ENCODE measurements around the gene FAM118A. TPM values are rescaled to one million over a fixed set of nuclear protein-coding genes. Genes with fewer than 3 reads are reported as not detected.
"Not testable (repeated sequence)": the region's sequence is repeated elsewhere in the genome, so short reads cannot be mapped to it uniquely, and the experiment has no call there.

FAM118A gene
- total and polyA plus RNA-seq, 5 donors from 2014 or later, result 34.5 to 456 (median 61.5) TPM

DNA sequence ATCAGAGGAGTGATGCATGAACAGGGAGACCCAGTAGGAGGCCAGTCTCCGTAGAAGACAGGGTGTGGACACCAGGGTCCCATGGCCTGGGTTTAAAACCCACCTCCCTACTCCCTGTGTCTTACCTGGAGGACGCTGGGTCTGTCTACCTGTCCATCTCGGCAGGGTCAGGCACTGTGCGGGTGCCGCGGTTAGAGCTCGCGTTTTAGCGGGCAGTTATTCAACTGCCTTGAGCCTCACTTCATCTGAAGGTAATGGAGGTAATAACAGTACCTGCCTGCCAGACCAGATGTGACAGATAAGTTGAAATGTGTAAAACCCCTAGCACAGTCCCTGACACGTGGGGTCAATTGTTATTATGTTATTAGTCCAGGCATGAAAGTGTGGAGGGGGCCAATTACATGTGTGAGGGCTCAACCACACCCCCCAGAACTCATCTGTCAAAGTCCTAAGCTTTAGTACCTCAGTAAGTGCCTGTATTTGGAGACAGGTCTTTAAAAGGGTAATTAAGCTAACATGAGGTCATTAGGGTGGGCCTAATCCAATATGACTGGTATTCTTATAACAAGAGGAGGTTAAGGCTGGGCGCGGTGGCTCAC, 33.1 kb upstream of the FAM118A start:
- Histone ChIP-seq H3K4me3 (ENCODE audit: low read depth, low read length) (no peak overlapping the region), H3K27me3 (ENCODE audit: control insufficient read depth, insufficient read depth, low read length) (no peaks in the 10 kb centered on the region), H3K36me3 (ENCODE audit: control insufficient read depth, insufficient read depth, low read length) (no peaks in the 10 kb centered on the region), H3K9me3 (ENCODE audit: control insufficient read depth in 2 of 2, low read length in 2 of 2) (no peaks in the 10 kb centered on the region), H3K4me1 (ENCODE audit: control insufficient read depth, insufficient read depth, low read length, poor library complexity, severe bottlenecking) (peaks cover 5% of the 10 kb centered on the region), H3K27ac (ENCODE audit: insufficient read depth, low read length, poor library complexity, severe bottlenecking) (no peak overlapping the region)
- H3K27me3 Mint-ChIP-seq, result peaks cover 21% of the 10 kb centered on the region
- no peak for DNase-seq
- H3K9me3 Mint-ChIP-seq, result peaks cover 0 to 2% (median 0%) of the 10 kb centered on the region in 7 donors
- H3K27ac Mint-ChIP-seq, result no peak overlapping the region
- H3K36me3 Mint-ChIP-seq, result no peaks in the 10 kb centered on the region
- H3K4me3 Mint-ChIP-seq, result no peak overlapping the region
- peaks cover 0 to 16% (median 2%) of the 10 kb centered on the region in 4 donors for H3K4me1 Mint-ChIP-seq
- no peak for ATAC-seq (ENCODE audit: low read depth in 2 of 2)

GRCh38 chr22:45277720-45278119, 32.0 kb upstream of the FAM118A start:
- not testable (repeated sequence) for DNase-seq; H3K4me1 ChIP-seq (ENCODE audit: control insufficient read depth, insufficient read depth, low read length, poor library complexity, severe bottlenecking); H3K4me3 Mint-ChIP-seq; ATAC-seq (ENCODE audit: low read depth in 2 of 2); H3K4me3 ChIP-seq (ENCODE audit: low read depth, low read length); H3K27me3 ChIP-seq (ENCODE audit: control insufficient read depth, insufficient read depth, low read length); H3K36me3 Mint-ChIP-seq; H3K27ac ChIP-seq (ENCODE audit: insufficient read depth, low read length, poor library complexity, severe bottlenecking); H3K9me3 ChIP-seq (ENCODE audit: control insufficient read depth in 2 of 2, low read length in 2 of 2); H3K36me3 ChIP-seq (ENCODE audit: control insufficient read depth, insufficient read depth, low read length); H3K9me3 Mint-ChIP-seq
- peaks cover 30% of the 10 kb centered on the region for H3K27me3 Mint-ChIP-seq
- peak overlapping the region in 1 of 3 donors; percentile 42 for H3K27ac Mint-ChIP-seq
- H3K4me1 Mint-ChIP-seq, result peaks cover 0 to 16% (median 2%) of the 10 kb centered on the region in 4 donors

DNA sequence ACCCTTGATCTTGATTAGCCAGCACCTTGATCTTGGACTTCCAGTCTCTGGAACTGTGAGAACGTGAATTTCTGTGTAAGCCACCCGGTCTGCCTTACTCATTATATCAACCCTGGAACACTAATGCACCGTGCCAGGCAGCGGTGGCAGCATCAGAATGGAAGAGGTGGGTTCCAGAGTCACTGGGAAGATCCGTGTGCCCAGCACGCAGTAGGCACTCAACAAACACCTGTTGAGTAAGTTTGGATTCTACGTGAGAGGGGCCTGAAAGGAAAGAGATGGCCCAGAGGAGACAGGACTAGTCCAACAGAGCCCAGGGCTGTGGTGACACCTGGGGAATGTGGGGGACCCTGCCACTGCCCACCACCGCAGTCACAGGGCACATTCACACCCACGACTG, 31.6 kb upstream of the FAM118A start:
- no peak overlapping the region for H3K4me3 Mint-ChIP-seq
- no peak for DNase-seq
- no peaks in the 10 kb centered on the region for H3K36me3 ChIP-seq (ENCODE audit: control insufficient read depth, insufficient read depth, low read length)

GRCh38 chr22:45280587-45280980, 29.1 kb upstream of the FAM118A start:
- peak overlapping the region in 1 of 3 donors; percentile 65 for H3K27ac Mint-ChIP-seq
- Histone ChIP-seq H3K4me1 (ENCODE audit: control insufficient read depth, insufficient read depth, low read length, poor library complexity, severe bottlenecking) (peaks cover 10% of the 10 kb centered on the region), H3K9me3 (ENCODE audit: control insufficient read depth in 2 of 2, low read length in 2 of 2) (no peaks in the 10 kb centered on the region), H3K27ac (ENCODE audit: insufficient read depth, low read length, poor library complexity, severe bottlenecking) (no peak overlapping the region), H3K27me3 (ENCODE audit: control insufficient read depth, insufficient read depth, low read length) (peaks cover 3% of the 10 kb centered on the region), H3K36me3 (ENCODE audit: control insufficient read depth, insufficient read depth, low read length) (no peaks in the 10 kb centered on the region), H3K4me3 (ENCODE audit: low read depth, low read length) (no peak overlapping the region)
- H3K36me3 Mint-ChIP-seq, result no peaks in the 10 kb centered on the region
- peaks cover 0 to 27% (median 2%) of the 10 kb centered on the region in 4 donors for H3K4me1 Mint-ChIP-seq
- DNase-seq, result no peak
- no peak overlapping the region for H3K4me3 Mint-ChIP-seq
- no peak for ATAC-seq (ENCODE audit: low read depth in 2 of 2)
- peaks cover 49% of the 10 kb centered on the region for H3K27me3 Mint-ChIP-seq
- H3K9me3 Mint-ChIP-seq, result no peaks in the 10 kb centered on the region

More for the DNA sequence above, 31.6 kb upstream of the FAM118A start:
- H3K27me3 ChIP-seq (ENCODE audit: control insufficient read depth, insufficient read depth, low read length), result no peaks in the 10 kb centered on the region
- Mint-ChIP-seq H3K27me3 (peaks cover 33% of the 10 kb centered on the region), H3K9me3 (no peaks in the 10 kb centered on the region), H3K36me3 (no peaks in the 10 kb centered on the region), H3K4me1 (peaks cover 0 to 16% (median 2%) of the 10 kb centered on the region in 4 donors), H3K27ac (peak overlapping the region in 1 of 3 donors; percentile 42)
- no peak overlapping the region for H3K27ac ChIP-seq (ENCODE audit: insufficient read depth, low read length, poor library complexity, severe bottlenecking)
- H3K4me1 ChIP-seq (ENCODE audit: control insufficient read depth, insufficient read depth, low read length, poor library complexity, severe bottlenecking), result peaks cover 5% of the 10 kb centered on the region
- H3K4me3 ChIP-seq (ENCODE audit: low read depth, low read length), result no peak overlapping the region
- ATAC-seq (ENCODE audit: low read depth in 2 of 2), result no peak
- no peaks in the 10 kb centered on the region for H3K9me3 ChIP-seq (ENCODE audit: control insufficient read depth in 2 of 2, low read length in 2 of 2)

- no peaks in the 10 kb centered on the region for H3K9me3 Mint-ChIP-seq
- ATAC-seq (ENCODE audit: low read depth in 2 of 2), result no peak
- H3K4me3 Mint-ChIP-seq, result no peak overlapping the region
- no peak overlapping the region for H3K27ac Mint-ChIP-seq
- H3K36me3 Mint-ChIP-seq, result no peaks in the 10 kb centered on the region
- no peak overlapping the region for H3K4me3 ChIP-seq (ENCODE audit: low read depth, low read length)
- H3K9me3 ChIP-seq (ENCODE audit: control insufficient read depth in 2 of 2, low read length in 2 of 2), result no peaks in the 10 kb centered on the region
- H3K27me3 Mint-ChIP-seq, result peaks cover 51% of the 10 kb centered on the region
- H3K4me1 ChIP-seq (ENCODE audit: control insufficient read depth, insufficient read depth, low read length, poor library complexity, severe bottlenecking), result peaks cover 10% of the 10 kb centered on the region
- H3K36me3 ChIP-seq (ENCODE audit: control insufficient read depth, insufficient read depth, low read length), result no peaks in the 10 kb centered on the region
- no peak overlapping the region for H3K27ac ChIP-seq (ENCODE audit: insufficient read depth, low read length, poor library complexity, severe bottlenecking)
- H3K4me1 Mint-ChIP-seq, result peaks cover 0 to 28% (median 2%) of the 10 kb centered on the region in 4 donors
- peaks cover 3% of the 10 kb centered on the region for H3K27me3 ChIP-seq (ENCODE audit: control insufficient read depth, insufficient read depth, low read length)
- no peak for DNase-seq
These were observed 28.7 kb upstream of the FAM118A start for GRCh38 chr22:45281010-45281409.

DNA sequence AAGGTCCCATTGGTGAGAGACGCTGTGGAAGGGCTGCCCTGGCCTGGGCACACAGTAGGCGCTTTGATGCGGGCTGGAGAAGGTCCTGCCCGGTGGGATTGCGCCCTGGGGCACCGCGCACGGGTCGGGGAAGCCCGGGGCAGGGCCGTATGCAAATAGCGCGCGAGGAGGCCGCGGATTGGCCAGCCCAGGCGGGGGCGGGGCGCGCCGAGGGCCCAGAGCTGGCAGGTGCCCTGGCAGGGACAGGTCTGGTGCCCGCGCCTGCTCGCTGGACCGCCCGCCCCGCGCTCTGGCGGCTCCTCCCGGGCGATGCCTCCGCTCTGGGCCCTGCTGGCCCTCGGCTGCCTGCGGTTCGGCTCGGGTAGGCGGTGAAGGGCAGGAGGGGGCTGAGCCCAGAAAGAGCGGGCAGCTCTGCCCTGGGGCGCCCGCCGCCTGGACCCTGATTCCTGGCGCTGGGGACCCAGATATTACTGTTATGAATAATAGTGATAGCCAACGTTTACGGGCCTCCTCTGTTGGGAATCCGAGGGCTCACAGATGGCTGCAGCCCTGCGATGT, 24.9 kb upstream of the FAM118A start, which contains the start of gene UPK3A:
Gene UPK3A (plus strand): TSS at position 245 of the 558 bp plus-strand sequence. CDS start 65 bp downstream, at position 310.
- Histone ChIP-seq H3K9me3 (ENCODE audit: control insufficient read depth in 2 of 2, low read length in 2 of 2) (no peaks in the 10 kb centered on the region), H3K27ac (ENCODE audit: insufficient read depth, low read length, poor library complexity, severe bottlenecking) (no peak within 1 kb of the TSS), H3K4me1 (ENCODE audit: control insufficient read depth, insufficient read depth, low read length, poor library complexity, severe bottlenecking) (peaks cover 9% of the 10 kb centered on the region), H3K4me3 (ENCODE audit: low read depth, low read length) (no peak within 1 kb of the TSS), H3K36me3 (ENCODE audit: control insufficient read depth, insufficient read depth, low read length) (no peaks in the 10 kb centered on the region), H3K27me3 (ENCODE audit: control insufficient read depth, insufficient read depth, low read length) (peaks cover 3% of the 10 kb centered on the region)
- H3K27ac Mint-ChIP-seq, result no peak within 1 kb of the TSS
- ATAC-seq (ENCODE audit: low read depth in 2 of 2) (peak; percentile 91 to 92), DNase-seq (peak; percentile 50 to 63 (median 56))
- peaks cover 50% of the 10 kb centered on the region for H3K27me3 Mint-ChIP-seq
- H3K9me3 Mint-ChIP-seq, result no peaks in the 10 kb centered on the region
- H3K4me3 Mint-ChIP-seq, result peak within 1 kb of the TSS in 2 of 4 donors; percentile 22 to 56
- peaks cover 0 to 22% (median 2%) of the 10 kb centered on the region in 4 donors for H3K4me1 Mint-ChIP-seq
- no peaks in the 10 kb centered on the region for H3K36me3 Mint-ChIP-seq

DNA sequence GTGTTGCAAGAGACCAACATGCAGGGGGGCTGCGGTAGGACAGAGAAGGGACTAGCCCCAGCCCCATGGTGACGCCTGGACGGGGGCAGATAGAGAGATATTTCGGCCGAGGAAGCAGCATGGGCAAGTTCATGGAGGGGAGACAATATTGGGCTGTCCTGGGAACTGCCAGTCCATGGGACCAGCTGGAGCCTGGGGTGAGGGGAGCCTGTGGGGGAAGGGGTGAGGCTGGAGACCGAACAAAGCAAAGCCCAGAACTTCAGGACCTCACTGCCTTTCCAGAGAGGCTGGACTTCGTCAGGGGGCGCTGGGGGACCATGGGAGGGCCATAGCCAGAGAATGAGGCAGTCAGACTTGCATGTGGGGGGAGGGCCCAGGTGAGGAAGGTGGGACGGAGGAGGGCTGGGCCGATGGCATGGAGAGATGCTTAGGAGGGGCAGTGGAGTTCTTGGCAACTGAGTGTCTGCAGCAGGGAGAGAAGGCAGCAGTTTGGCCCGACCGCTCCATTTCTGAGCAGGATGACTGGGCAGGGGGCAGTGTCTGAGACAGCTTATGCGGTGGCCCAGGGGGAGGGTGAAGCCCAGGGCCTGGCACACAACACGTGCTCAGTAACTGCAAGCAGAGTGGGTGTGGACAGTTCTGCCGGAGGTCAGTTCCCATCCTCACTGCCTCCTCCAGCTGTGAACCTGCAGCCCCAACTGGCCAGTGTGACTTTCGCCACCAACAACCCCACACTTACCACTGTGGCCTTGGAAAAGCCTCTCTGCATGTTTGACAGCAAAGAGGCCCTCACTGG, 24.3 kb upstream of the FAM118A start:
- ATAC-seq (ENCODE audit: low read depth in 2 of 2), result no peak
- no peak overlapping the region for H3K4me3 ChIP-seq (ENCODE audit: low read depth, low read length)
- H3K9me3 ChIP-seq (ENCODE audit: control insufficient read depth in 2 of 2, low read length in 2 of 2), result no peaks in the 10 kb centered on the region
- no peak overlapping the region for H3K27ac Mint-ChIP-seq
- H3K27me3 ChIP-seq (ENCODE audit: control insufficient read depth, insufficient read depth, low read length), result peaks cover 3% of the 10 kb centered on the region
- H3K4me1 Mint-ChIP-seq, result peaks cover 0 to 18% (median 0%) of the 10 kb centered on the region in 4 donors
- no peak overlapping the region for H3K27ac ChIP-seq (ENCODE audit: insufficient read depth, low read length, poor library complexity, severe bottlenecking)
- H3K27me3 Mint-ChIP-seq, result peaks cover 50% of the 10 kb centered on the region
- H3K9me3 Mint-ChIP-seq, result no peaks in the 10 kb centered on the region
- DNase-seq, result no peak
- H3K4me1 ChIP-seq (ENCODE audit: control insufficient read depth, insufficient read depth, low read length, poor library complexity, severe bottlenecking), result peaks cover 6% of the 10 kb centered on the region
- no peaks in the 10 kb centered on the region for H3K36me3 ChIP-seq (ENCODE audit: control insufficient read depth, insufficient read depth, low read length)
- H3K4me3 Mint-ChIP-seq, result peak overlapping the region in 2 of 4 donors; percentile 22 to 56
- H3K36me3 Mint-ChIP-seq, result no peaks in the 10 kb centered on the region

Data from CD4-positive, CD25-positive, alpha-beta regulatory T cell (primary cell).